GM20000 (cell line): ENCODE data around the gene DTNBP1.

Source experiments
- DNase-seq: peaks from one replicate; pipeline ENCODE4 v3.0.0; 2012; ENCODE audit warnings: low spot score
- TF ChIP-seq, protein P1 (sequence below): IDR thresholded peaks from 2 replicates; pipeline ENCODE4 v1.5.1; 2012; ENCODE audit warnings: mild to moderate bottlenecking, control low read depth; ENCODE audit errors: extremely low read depth, missing control alignments

DTNBP1 gene

GRCh38 chr6:15592610-15593009, 70.2 kb downstream of the DTNBP1 start:
- no peak for DNase-seq
- TF ChIP-seq, protein P1, sequence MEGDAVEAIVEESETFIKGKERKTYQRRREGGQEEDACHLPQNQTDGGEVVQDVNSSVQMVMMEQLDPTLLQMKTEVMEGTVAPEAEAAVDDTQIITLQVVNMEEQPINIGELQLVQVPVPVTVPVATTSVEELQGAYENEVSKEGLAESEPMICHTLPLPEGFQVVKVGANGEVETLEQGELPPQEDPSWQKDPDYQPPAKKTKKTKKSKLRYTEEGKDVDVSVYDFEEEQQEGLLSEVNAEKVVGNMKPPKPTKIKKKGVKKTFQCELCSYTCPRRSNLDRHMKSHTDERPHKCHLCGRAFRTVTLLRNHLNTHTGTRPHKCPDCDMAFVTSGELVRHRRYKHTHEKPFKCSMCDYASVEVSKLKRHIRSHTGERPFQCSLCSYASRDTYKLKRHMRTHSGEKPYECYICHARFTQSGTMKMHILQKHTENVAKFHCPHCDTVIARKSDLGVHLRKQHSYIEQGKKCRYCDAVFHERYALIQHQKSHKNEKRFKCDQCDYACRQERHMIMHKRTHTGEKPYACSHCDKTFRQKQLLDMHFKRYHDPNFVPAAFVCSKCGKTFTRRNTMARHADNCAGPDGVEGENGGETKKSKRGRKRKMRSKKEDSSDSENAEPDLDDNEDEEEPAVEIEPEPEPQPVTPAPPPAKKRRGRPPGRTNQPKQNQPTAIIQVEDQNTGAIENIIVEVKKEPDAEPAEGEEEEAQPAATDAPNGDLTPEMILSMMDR: no peak

GRCh38 chr6:15588971-15589634, 73.7 kb downstream of the DTNBP1 start:
- DNase-seq: no peak
- TF ChIP-seq, protein P1: no peak

GRCh38 chr6:15586503-15586902, 76.3 kb downstream of the DTNBP1 start:
- DNase-seq: no peak

GRCh38 chr6:15585760-15586214, 77.0 kb downstream of the DTNBP1 start:
- TF ChIP-seq, protein P1: no peak
- no peak for DNase-seq

More at GRCh38 chr6:15586503-15586902, 76.3 kb downstream of the DTNBP1 start:
- TF ChIP-seq, protein P1: no peak

DNA sequence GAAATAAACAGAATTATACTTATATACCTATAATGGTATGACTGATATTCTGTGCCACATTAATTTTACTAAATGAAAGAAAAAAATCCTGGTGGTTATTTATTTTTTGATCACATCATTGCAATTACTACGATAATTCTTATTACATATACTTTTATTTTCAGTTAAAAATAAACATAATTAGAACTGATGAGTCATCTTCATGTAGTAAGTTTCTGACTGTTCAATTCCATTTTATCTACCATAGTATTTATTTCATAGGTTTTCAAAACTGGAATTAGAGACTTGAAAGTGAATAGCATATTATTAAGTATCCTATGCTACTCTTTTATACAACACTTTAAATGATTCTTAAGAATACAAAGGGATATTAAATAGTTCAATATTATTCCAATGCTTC, 80.3 kb downstream of the DTNBP1 start:
- DNase-seq: no peak
- TF ChIP-seq, protein P1: no peak

- TF ChIP-seq, protein P1: no peak
- DNase-seq: no peak
These were observed 81.1 kb downstream of the DTNBP1 start for GRCh38 chr6:15581751-15582150.

GRCh38 chr6:15580326-15580725, 82.5 kb downstream of the DTNBP1 start:
- no peak for DNase-seq
- TF ChIP-seq, protein P1: no peak
